Activated naive CD8-positive, alpha-beta T cell (primary cell): ENCODE measurements around the gene CEP290.

Source experiments
- H3K27ac Mint-ChIP-seq: one replicate; pipeline ENCODE4 v1.8.0; 2021; ENCODE audit warnings: mixed read lengths
- H3K27me3 Mint-ChIP-seq: one replicate; pipeline ENCODE4 v1.8.0; 2021; ENCODE audit warnings: mixed read lengths
- H3K36me3 Mint-ChIP-seq: one replicate; pipeline ENCODE4 v1.8.0; 2021; ENCODE audit warnings: mixed read lengths
- H3K4me1 Mint-ChIP-seq: one replicate; pipeline ENCODE4 v1.8.0; 2021; ENCODE audit warnings: low read depth, mixed read lengths
- H3K4me3 Mint-ChIP-seq: one replicate; pipeline ENCODE4 v1.8.0; 2021; ENCODE audit warnings: mild to moderate bottlenecking, mixed read lengths
- H3K9me3 Mint-ChIP-seq: one replicate; pipeline ENCODE4 v1.8.0; 2021; ENCODE audit warnings: low read depth, mixed read lengths

The CEP290 gene

DNA sequence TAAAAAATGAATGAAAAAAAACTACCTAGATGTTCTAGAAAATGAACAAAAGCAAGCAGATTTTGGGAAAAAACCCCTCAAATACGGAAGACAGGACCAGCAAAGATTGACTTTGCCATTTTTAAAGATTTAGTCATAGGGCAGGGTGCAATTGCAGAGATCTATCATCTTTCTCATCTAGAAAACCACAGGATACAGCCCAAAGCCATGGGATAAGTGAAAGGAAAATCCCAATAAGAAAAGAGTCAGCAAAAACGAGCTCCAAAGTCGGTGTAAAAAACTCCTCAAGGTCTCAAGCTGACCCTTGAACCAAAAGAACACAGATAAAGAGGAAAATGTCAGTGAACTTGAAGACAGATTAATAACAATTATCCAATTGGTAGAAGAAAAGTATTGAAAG lies 28.0 kb downstream of the CEP290 start:
- H3K4me1 Mint-ChIP-seq, result peaks cover 2% of the 10 kb centered on the region
- no peaks in the 10 kb centered on the region for H3K27me3 Mint-ChIP-seq
- H3K27ac Mint-ChIP-seq, result no peak overlapping the region
- no peaks in the 10 kb centered on the region for H3K9me3 Mint-ChIP-seq
- peaks cover 16% of the 10 kb centered on the region for H3K36me3 Mint-ChIP-seq
- no peak overlapping the region for H3K4me3 Mint-ChIP-seq

GRCh38 chr12:88111074-88111652 lies 30.7 kb downstream of the CEP290 start:
- no peak overlapping the region for H3K27ac Mint-ChIP-seq
- H3K36me3 Mint-ChIP-seq, result peaks cover 14% of the 10 kb centered on the region
- H3K27me3 Mint-ChIP-seq, result no peaks in the 10 kb centered on the region
- no peak overlapping the region for H3K4me3 Mint-ChIP-seq
- peaks cover 2% of the 10 kb centered on the region for H3K4me1 Mint-ChIP-seq
- no peaks in the 10 kb centered on the region for H3K9me3 Mint-ChIP-seq

GRCh38 chr12:88108021-88108420 lies 33.9 kb downstream of the CEP290 start:
- Mint-ChIP-seq H3K27ac (no peak overlapping the region), H3K27me3 (no peaks in the 10 kb centered on the region), H3K4me1 (peaks cover 2% of the 10 kb centered on the region), H3K4me3 (no peak overlapping the region), H3K36me3 (peaks cover 12% of the 10 kb centered on the region), H3K9me3 (no peaks in the 10 kb centered on the region)

DNA sequence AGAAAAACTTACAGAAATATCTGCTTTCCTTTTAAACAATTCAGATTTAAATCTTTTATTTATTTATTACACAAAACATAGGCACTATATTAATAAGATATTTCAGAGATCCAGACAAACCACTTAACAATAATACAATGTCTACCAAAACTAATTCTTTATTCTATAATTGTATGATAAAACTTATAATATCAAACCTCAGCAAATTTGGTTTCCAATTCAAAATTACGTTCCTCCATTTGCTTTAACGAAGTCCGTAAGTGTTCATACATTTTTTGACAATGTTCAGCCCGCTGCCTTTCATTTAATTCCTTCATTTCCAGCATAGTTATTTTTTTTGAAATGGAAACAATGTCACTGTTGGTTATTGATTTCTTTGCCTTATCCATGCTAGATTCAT lies 48.3 kb downstream of the CEP290 start:
- Mint-ChIP-seq H3K27ac (no peak overlapping the region), H3K9me3 (no peaks in the 10 kb centered on the region), H3K36me3 (peaks cover 14% of the 10 kb centered on the region), H3K27me3 (no peaks in the 10 kb centered on the region), H3K4me3 (no peak overlapping the region), H3K4me1 (no peaks in the 10 kb centered on the region)

DNA sequence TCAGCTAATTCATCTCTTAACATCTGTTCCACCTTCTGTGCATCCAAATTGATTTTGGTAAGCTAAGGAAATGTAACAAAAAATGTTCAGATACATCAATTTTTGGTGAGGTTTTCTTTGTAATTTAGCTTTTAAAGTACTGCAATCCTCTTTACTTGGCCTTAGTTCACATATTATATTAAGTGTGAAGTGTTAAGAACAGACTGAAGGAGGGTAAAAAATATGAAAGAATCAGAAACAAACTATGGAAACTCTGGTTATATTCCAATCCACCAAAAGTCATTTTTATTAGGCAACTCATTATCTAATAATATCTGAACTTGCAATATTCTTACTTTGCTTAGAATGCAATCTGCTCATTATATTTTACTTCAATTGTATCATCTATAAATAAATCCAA lies 49.1 kb downstream of the CEP290 start:
- Mint-ChIP-seq H3K4me1 (no peaks in the 10 kb centered on the region), H3K27ac (no peak overlapping the region), H3K36me3 (peaks cover 10% of the 10 kb centered on the region), H3K27me3 (no peaks in the 10 kb centered on the region), H3K4me3 (no peak overlapping the region), H3K9me3 (no peaks in the 10 kb centered on the region)

- Mint-ChIP-seq H3K36me3 (peaks cover 19% of the 10 kb centered on the region), H3K27ac (no peak overlapping the region), H3K27me3 (no peaks in the 10 kb centered on the region)
These were observed 57.7 kb downstream of the CEP290 start for GRCh38 chr12:88084210-88084609.

GRCh38 chr12:88083634-88084033 lies 58.3 kb downstream of the CEP290 start:
- Mint-ChIP-seq H3K36me3 (peaks cover 15% of the 10 kb centered on the region), H3K4me1 (no peaks in the 10 kb centered on the region), H3K4me3 (no peak overlapping the region), H3K9me3 (no peaks in the 10 kb centered on the region), H3K27me3 (no peaks in the 10 kb centered on the region), H3K27ac (no peak overlapping the region)

More at GRCh38 chr12:88084210-88084609, 57.7 kb downstream of the CEP290 start:
- no peaks in the 10 kb centered on the region for H3K9me3 Mint-ChIP-seq
- H3K4me1 Mint-ChIP-seq, result no peaks in the 10 kb centered on the region
- no peak overlapping the region for H3K4me3 Mint-ChIP-seq

GRCh38 chr12:88081247-88081646 lies 60.6 kb downstream of the CEP290 start:
- no peak overlapping the region for H3K4me3 Mint-ChIP-seq
- no peaks in the 10 kb centered on the region for H3K4me1 Mint-ChIP-seq
- H3K27ac Mint-ChIP-seq, result no peak overlapping the region
- H3K36me3 Mint-ChIP-seq, result peaks cover 16% of the 10 kb centered on the region
- no peaks in the 10 kb centered on the region for H3K9me3 Mint-ChIP-seq
- no peaks in the 10 kb centered on the region for H3K27me3 Mint-ChIP-seq

DNA sequence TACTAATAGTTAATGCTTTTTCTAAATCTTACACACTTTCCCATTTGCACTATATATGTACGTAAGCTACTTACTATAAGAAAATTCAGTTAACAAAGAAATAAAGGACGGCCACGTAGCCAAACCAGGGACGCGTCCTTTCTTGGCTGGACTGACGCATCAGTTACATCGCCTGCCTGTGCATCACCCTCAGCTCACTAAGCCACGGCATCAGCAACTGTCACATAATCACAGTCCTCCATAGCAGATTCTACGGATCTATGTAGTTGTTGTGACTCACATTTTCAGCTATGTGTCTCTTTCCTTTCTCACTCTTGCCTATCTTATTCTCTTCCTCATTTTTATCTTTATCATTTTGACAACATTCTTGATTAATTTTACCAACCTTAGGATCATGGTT lies 74.6 kb downstream of the CEP290 start:
- no peak overlapping the region for H3K27ac Mint-ChIP-seq
- H3K36me3 Mint-ChIP-seq, result peaks cover 18% of the 10 kb centered on the region
- H3K9me3 Mint-ChIP-seq, result no peaks in the 10 kb centered on the region
- no peaks in the 10 kb centered on the region for H3K27me3 Mint-ChIP-seq
- peaks cover 11% of the 10 kb centered on the region for H3K4me1 Mint-ChIP-seq
- no peak overlapping the region for H3K4me3 Mint-ChIP-seq

GRCh38 chr12:88063375-88063774 lies 78.5 kb downstream of the CEP290 start:
- no peak overlapping the region for H3K4me3 Mint-ChIP-seq
- no peak overlapping the region for H3K27ac Mint-ChIP-seq
- no peaks in the 10 kb centered on the region for H3K9me3 Mint-ChIP-seq
- H3K27me3 Mint-ChIP-seq, result no peaks in the 10 kb centered on the region
- H3K36me3 Mint-ChIP-seq, result peaks cover 9% of the 10 kb centered on the region
- peaks cover 11% of the 10 kb centered on the region for H3K4me1 Mint-ChIP-seq

GRCh38 chr12:88062474-88062873 lies 79.4 kb downstream of the CEP290 start:
- no peak overlapping the region for H3K4me3 Mint-ChIP-seq

DNA sequence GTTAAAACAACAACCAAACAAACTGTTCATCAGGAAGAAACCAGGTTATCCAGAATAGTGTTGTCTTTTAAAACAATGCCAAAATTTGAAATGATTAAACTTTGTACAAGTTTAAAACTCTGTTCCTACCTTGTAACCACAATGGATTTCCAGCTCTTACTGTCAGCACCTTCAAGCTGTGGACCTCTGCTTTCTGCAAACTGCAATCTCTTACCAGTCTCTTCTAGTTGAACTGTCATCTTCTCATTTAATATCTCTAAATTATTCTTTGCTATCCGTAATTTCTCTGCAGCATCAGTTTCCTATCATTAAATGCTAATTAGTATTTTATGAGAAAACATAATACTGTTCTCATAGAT lies 83.2 kb downstream of the CEP290 start:
- Mint-ChIP-seq H3K4me3 (no peak overlapping the region), H3K27me3 (no peaks in the 10 kb centered on the region), H3K36me3 (peaks cover 9% of the 10 kb centered on the region), H3K9me3 (no peaks in the 10 kb centered on the region), H3K27ac (no peak overlapping the region), H3K4me1 (peaks cover 10% of the 10 kb centered on the region)

More at GRCh38 chr12:88062474-88062873, 79.4 kb downstream of the CEP290 start:
- Mint-ChIP-seq H3K36me3 (peaks cover 9% of the 10 kb centered on the region), H3K27me3 (no peaks in the 10 kb centered on the region), H3K4me1 (peaks cover 11% of the 10 kb centered on the region), H3K27ac (no peak overlapping the region), H3K9me3 (no peaks in the 10 kb centered on the region)

DNA sequence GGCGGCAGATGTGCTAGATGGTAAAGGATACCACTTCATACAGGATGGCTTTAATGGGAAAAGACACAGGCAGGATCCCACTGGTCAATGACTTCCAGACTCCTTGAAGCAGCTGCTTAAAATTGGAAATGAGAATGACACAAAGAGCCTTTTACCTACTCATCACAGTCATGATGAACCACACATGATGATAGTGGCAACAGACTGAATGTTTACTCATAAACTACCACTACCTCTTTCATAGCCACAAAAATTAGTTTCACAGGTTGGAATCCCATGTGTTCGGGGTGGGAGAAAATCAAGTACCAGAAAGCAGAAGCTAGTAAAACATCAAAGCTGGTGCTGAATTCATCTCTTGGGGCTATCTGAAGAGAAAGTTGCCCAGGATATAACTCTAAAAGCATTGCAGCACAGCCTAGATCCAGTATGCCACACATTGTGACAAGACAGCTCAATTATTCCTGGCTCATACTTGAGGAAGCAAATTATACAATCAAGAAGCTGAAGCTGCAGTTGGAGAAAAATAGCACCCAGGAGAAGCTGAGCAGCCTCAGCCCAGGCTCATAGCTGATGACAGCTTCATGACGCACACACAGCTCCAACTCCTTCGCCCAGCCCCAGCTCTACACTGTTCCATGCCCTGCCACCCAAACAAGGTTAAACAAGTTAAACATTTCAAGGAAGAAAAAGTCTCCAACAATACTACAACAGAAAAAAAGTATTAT lies 83.7 kb downstream of the CEP290 start:
- Mint-ChIP-seq H3K27me3 (no peaks in the 10 kb centered on the region), H3K36me3 (peaks cover 6% of the 10 kb centered on the region), H3K4me1 (peaks cover 6% of the 10 kb centered on the region), H3K27ac (no peak overlapping the region), H3K4me3 (no peak overlapping the region), H3K9me3 (no peaks in the 10 kb centered on the region)

- H3K4me3 Mint-ChIP-seq, result no peak overlapping the region
- no peaks in the 10 kb centered on the region for H3K36me3 Mint-ChIP-seq
- H3K27ac Mint-ChIP-seq, result peak overlapping the region; percentile 16
- no peaks in the 10 kb centered on the region for H3K4me1 Mint-ChIP-seq
- H3K9me3 Mint-ChIP-seq, result no peaks in the 10 kb centered on the region
- no peaks in the 10 kb centered on the region for H3K27me3 Mint-ChIP-seq
These were observed 85.3 kb downstream of the CEP290 start for GRCh38 chr12:88056571-88056970.

DNA sequence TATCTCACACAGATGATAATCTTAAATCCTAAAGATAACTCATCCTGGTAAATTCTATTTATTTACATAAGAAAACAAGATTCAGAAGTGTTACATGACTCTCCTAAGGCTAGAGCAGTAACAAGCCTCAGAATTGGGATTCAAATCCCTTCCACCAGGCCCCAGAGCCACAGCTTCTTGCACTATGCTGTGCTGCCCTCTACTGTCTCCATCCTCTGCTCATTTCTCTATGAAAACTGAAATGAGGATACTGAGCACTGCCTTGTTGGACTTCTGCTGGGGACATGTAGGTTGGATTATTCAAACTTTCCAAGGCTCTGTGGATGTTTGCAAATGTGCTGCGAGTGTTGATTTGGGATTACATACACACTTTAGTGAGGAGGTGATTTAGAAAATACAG lies 89.2 kb downstream of the CEP290 start:
- Mint-ChIP-seq H3K27me3 (no peaks in the 10 kb centered on the region), H3K9me3 (no peaks in the 10 kb centered on the region), H3K36me3 (peaks cover under 1% of the 10 kb centered on the region), H3K4me1 (no peaks in the 10 kb centered on the region), H3K4me3 (no peak overlapping the region), H3K27ac (no peak overlapping the region)

GRCh38 chr12:88044035-88044434 lies 97.9 kb downstream of the CEP290 start:
- Mint-ChIP-seq H3K4me3 (no peak overlapping the region), H3K4me1 (peaks cover 24% of the 10 kb centered on the region), H3K36me3 (peaks cover 8% of the 10 kb centered on the region), H3K27ac (no peak overlapping the region), H3K9me3 (no peaks in the 10 kb centered on the region), H3K27me3 (no peaks in the 10 kb centered on the region)
